Lower lobe of right lung (tissue), 2 donors: ENCODE data around the gene BBS12. TPM values are rescaled to one million over a fixed set of nuclear protein-coding genes. Genes with fewer than 3 reads are reported as not detected.
"Not testable (repeated sequence)": the region's sequence is repeated elsewhere in the genome, so short reads cannot be mapped to it uniquely, and the experiment has no call there.

Experiments
- ATAC-seq, 2 donors: fragments of 200-7000 bp; cut with Tn5 transposase; one replicate each; pipeline ENCODE4 v1.9.1; 2020 to 2022; ENCODE audit warnings: mild to moderate bottlenecking in 2 of 2, moderate library complexity in 2 of 2
- DNase-seq: peaks from one replicate; pipeline ENCODE4 v3.0.0-alpha.2; 2020
- H3K27ac ChIP-seq: fragments of 200-600 bp; one replicate; pipeline ENCODE4 v1.8.0; 2022
- H3K27me3 ChIP-seq: fragments of 200-600 bp; one replicate; pipeline ENCODE4 v1.8.0; 2022; ENCODE audit warnings: low read depth
- H3K36me3 ChIP-seq: fragments of 200-600 bp; one replicate; pipeline ENCODE4 v1.8.0; 2022; ENCODE audit warnings: mild to moderate bottlenecking
- H3K4me1 ChIP-seq: fragments of 200-600 bp; one replicate; pipeline ENCODE4 v1.8.0; 2022
- H3K4me3 ChIP-seq: fragments of 200-600 bp; one replicate; pipeline ENCODE4 v1.8.0; 2022; ENCODE audit warnings: mild to moderate bottlenecking
- H3K9me3 ChIP-seq: fragments of 200-600 bp; one replicate; pipeline ENCODE4 v1.8.0; 2022
- intact Hi-C: fragments of 100-400 bp; cut with DNase I; formaldehyde crosslinking; loops from one replicate; pipeline ENCODE4 v1.11.0; 2022
- total RNA-seq: library from RNA; stranded (reverse); fragmentation: NEBNext Ultra II Directional; extraction: Animal tissue kit (Norgen Biotek cat#: 25700); gene quantifications from one replicate; pipeline ENCODE4 v1.2.1, GENCODE V29; 2021
- TF ChIP-seq, protein P1 (sequence below): fragments of 200-600 bp; IDR thresholded peaks from one replicate; pipeline ENCODE4 v1.8.0; 2022; ENCODE audit warnings: antibody characterized with exemption, mild to moderate bottlenecking
- donor health status: DM: no; HTN: yes; CAD: no; lungs with severe emphysema.

BBS12 gene
- total RNA-seq, 1 donor from 2014 or later, result 3.9 TPM

DNA sequence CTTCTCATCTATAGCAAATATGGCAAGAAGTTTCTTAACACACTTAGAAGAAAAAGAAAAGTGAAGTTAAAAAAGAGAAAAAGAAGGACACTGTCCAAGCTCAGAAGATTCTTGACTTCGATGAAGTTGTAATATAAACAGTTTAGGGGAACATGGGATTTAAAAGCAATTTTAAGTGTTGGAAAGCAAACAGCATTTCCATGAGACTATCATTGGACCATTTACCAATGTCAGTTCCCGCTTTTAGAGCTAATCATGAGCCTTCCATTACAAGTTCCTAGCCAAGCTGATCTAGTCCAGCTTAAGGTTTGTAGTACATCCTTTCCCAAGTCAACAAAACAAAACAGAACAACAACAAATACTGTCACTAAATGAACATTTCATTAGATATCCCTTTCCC lies 49.0 kb downstream of the BBS12 start:
- Histone ChIP-seq H3K4me1 (peaks cover 10% of the 10 kb centered on the region), H3K27me3 (no peaks in the 10 kb centered on the region), H3K27ac (no peak overlapping the region), H3K4me3 (no peak overlapping the region), H3K36me3 (no peaks in the 10 kb centered on the region), H3K9me3 (no peaks in the 10 kb centered on the region)
- DNase-seq (no peak), ATAC-seq (no peak)
- intact Hi-C loops, result no loop called here
- TF ChIP-seq, protein P1, sequence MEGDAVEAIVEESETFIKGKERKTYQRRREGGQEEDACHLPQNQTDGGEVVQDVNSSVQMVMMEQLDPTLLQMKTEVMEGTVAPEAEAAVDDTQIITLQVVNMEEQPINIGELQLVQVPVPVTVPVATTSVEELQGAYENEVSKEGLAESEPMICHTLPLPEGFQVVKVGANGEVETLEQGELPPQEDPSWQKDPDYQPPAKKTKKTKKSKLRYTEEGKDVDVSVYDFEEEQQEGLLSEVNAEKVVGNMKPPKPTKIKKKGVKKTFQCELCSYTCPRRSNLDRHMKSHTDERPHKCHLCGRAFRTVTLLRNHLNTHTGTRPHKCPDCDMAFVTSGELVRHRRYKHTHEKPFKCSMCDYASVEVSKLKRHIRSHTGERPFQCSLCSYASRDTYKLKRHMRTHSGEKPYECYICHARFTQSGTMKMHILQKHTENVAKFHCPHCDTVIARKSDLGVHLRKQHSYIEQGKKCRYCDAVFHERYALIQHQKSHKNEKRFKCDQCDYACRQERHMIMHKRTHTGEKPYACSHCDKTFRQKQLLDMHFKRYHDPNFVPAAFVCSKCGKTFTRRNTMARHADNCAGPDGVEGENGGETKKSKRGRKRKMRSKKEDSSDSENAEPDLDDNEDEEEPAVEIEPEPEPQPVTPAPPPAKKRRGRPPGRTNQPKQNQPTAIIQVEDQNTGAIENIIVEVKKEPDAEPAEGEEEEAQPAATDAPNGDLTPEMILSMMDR, result no peak

DNA sequence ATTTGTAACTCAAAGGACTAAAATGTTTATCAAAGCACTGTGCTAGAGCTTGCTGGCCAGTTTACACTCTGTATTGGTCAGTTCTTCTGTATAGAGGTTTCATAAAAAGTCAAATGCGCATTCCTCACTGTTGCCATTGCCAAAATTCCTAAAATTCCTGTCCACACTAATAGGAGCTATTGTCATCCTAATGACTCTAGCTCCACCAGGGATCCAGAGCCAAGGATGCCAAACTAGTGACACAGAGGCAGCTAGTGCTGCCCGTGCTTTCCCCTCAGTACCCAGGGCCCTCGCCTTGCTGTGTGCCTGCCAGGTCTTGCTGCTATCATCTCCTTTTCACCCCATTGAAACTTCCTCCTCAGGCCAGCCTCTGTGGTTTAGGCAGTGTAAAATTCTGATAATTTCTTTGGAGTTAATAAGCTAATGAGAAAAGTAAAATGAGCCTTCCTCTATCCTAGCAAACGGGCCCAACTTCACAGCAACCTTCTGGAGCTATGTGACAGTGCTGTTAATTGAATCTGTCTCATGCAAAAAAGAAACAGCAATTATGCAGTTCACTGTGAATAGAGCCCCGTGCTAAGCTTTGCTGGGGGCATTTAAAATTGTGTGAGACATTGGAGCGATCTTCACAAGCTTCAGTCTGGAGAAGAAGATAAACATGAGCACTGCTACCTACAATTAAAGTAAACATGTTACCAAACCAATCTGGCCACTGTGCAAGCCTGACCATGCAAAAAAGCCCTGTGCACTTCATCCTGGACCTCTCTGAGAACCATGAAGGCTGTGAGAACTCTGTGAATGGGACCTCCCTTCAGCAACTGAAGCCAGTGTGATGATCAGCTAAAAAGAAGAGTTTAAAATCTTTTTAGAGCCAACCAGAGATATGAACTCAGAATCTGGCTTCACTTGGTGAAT lies 51.1 kb downstream of the BBS12 start:
- peaks cover 10% of the 10 kb centered on the region for H3K4me1 ChIP-seq
- no peaks in the 10 kb centered on the region for H3K36me3 ChIP-seq
- peak; percentile 55 for DNase-seq
- H3K4me3 ChIP-seq, result no peak overlapping the region
- H3K27me3 ChIP-seq, result no peaks in the 10 kb centered on the region
- intact Hi-C loops, result no loop called here
- H3K9me3 ChIP-seq, result no peaks in the 10 kb centered on the region
- peak; percentile 95 to 98 for ATAC-seq
- TF ChIP-seq, protein P1, result no peak
- H3K27ac ChIP-seq, result peak overlapping the region; percentile 68

DNA sequence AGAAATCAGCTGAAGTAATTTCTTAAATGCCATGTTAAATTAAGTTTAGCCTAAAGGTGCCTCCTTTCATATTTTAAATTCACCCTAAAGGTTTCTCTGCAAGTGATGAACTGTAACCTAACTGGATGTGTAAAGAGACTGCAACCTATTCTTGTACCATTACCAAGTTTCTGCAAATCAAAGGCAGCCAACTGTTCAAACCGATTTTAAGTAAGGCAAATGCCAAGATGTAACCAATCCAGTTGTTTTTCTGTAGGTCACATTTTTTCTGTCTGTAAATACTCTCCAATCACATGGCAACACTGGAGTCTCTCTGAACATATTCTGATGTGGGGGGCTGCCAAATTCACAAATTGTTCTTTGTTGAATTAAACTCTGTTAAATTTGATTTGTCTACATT lies 51.8 kb downstream of the BBS12 start:
- Histone ChIP-seq H3K4me3 (no peak overlapping the region), H3K27me3 (no peaks in the 10 kb centered on the region), H3K36me3 (no peaks in the 10 kb centered on the region), H3K4me1 (peaks cover 10% of the 10 kb centered on the region), H3K9me3 (no peaks in the 10 kb centered on the region), H3K27ac (no peak overlapping the region)
- TF ChIP-seq, protein P1, result no peak
- intact Hi-C loops, result no loop called here
- DNase-seq (no peak), ATAC-seq (no peak)

DNA sequence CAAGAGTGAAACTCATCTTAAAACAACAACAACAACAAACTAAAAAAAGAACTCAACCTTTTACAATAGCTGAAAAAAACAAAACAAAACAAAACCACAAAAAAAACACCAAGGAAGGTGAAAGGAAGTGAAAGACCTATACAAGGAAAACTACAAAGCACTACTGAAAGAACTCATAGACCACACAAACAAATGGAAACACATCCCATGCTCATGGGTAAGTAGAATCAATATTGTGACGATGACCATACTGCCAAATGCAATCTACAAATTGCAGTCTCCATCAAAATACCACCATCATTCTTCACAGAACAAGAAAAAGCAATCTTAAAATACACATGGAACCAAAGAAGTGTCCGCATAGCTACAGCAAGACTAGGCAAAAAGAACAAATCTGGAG lies 52.6 kb downstream of the BBS12 start:
- Histone ChIP-seq H3K9me3 (no peaks in the 10 kb centered on the region), H3K27ac (no peak overlapping the region), H3K4me3 (no peak overlapping the region), H3K4me1 (peaks cover 10% of the 10 kb centered on the region), H3K36me3 (no peaks in the 10 kb centered on the region), H3K27me3 (no peaks in the 10 kb centered on the region)
- intact Hi-C loops, result no loop called here
- TF ChIP-seq, protein P1, result no peak
- DNase-seq (no peak), ATAC-seq (no peak)

DNA sequence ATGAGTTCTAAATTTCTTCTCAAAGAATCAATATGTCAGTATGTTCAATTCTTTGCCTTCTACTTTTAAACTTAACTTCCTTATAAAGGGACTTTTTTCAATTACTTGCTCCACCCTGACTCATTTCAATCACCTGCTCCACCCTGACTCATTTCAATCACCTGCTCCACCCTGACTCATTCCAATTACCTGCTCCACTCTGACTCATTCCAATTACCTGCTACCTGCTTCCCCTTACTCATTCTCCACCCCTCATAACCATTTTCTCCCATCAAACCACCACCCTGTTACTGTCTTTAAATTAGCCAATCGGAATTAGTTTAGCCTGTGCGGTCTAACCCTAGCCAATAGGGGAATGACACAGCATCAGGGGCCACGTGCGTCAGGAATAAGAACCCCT lies 53.8 kb downstream of the BBS12 start:
- H3K9me3 ChIP-seq, H3K36me3 ChIP-seq, H3K27me3 ChIP-seq, ATAC-seq, DNase-seq, H3K4me3 ChIP-seq, H3K27ac ChIP-seq, intact Hi-C loops: not testable (repeated sequence)
- peaks cover 10% of the 10 kb centered on the region for H3K4me1 ChIP-seq

DNA sequence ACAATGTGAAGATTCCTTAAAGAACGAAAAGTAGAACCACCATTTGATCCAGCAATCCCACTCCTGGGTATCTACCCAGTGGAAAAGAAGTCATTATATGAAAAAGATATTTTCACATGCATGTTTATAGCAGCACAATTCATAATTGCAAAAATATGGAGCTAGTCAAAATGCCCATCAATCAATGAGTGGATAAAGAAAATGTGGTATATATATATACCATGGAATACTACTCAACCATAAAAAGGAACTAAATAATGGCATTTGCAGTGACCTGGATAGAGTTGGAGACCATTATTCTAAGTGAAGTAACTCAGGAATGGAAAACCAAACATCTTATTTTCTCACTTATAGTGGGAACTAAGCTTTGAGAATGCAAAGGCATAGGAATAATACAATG lies 54.4 kb downstream of the BBS12 start:
- H3K9me3 ChIP-seq, H3K27me3 ChIP-seq, H3K27ac ChIP-seq, intact Hi-C loops, H3K4me3 ChIP-seq, DNase-seq, H3K36me3 ChIP-seq, ATAC-seq: not testable (repeated sequence)
- peaks cover 10% of the 10 kb centered on the region for H3K4me1 ChIP-seq
